ENCODE results near the gene VWA5B1.
"Not testable (repeated sequence)": the region's sequence is repeated elsewhere in the genome, so short reads cannot be mapped to it uniquely, and the experiment has no call there.

Gene VWA5B1

DNA sequence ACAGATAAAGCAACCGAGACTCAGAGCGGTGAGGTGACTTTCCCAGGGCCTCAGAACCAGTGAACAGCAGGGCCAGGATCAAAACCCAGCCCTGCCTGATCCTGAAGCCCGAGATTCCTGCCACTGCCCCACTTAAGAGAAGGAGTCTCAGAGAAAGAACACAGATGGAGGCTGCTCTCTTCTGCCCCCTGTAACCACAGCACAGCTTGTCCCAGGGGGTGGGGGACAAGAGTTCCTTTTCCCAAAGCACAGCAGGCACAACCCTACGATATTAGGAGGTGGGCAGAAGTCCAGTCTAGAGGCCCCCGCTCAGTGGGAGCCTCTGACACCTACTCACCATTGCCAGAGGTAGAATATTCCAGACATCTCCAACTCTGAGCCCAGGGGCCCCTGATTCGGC is 24.0 kb upstream of the VWA5B1 start:
- Histone ChIP-seq H3K36me3 (ENCODE audit: insufficient read depth) (no peaks in the 10 kb centered on the region), H4K20me1 (ENCODE audit: insufficient read depth) (no peaks in the 10 kb centered on the region), H3K27me3 (ENCODE audit: insufficient read depth, low read depth) (peaks cover 14% of the 10 kb centered on the region; the same call in 1 of the 2 replicates), H2AFZ (ENCODE audit: low read depth) (no peak overlapping the region), H3K4me3 (IDR thresholded peaks at IDR 0.05; ENCODE audit: insufficient read depth, low read depth, low read length) (no peak overlapping the region), H3K4me2 (no peak overlapping the region), H3K79me2 (ENCODE audit: insufficient read depth, low read depth) (no peaks in the 10 kb centered on the region), H3K9ac (no peak overlapping the region), H3K4me1 (ENCODE audit: low read depth, poor library complexity, severe bottlenecking) (no peaks in the 10 kb centered on the region), H3K27ac (no peak overlapping the region)
- TF ChIP-seq, protein P1, sequence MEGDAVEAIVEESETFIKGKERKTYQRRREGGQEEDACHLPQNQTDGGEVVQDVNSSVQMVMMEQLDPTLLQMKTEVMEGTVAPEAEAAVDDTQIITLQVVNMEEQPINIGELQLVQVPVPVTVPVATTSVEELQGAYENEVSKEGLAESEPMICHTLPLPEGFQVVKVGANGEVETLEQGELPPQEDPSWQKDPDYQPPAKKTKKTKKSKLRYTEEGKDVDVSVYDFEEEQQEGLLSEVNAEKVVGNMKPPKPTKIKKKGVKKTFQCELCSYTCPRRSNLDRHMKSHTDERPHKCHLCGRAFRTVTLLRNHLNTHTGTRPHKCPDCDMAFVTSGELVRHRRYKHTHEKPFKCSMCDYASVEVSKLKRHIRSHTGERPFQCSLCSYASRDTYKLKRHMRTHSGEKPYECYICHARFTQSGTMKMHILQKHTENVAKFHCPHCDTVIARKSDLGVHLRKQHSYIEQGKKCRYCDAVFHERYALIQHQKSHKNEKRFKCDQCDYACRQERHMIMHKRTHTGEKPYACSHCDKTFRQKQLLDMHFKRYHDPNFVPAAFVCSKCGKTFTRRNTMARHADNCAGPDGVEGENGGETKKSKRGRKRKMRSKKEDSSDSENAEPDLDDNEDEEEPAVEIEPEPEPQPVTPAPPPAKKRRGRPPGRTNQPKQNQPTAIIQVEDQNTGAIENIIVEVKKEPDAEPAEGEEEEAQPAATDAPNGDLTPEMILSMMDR (conservative IDR thresholded peaks at IDR 0.05; ENCODE audit: low read depth, low read length): no peak

DNA sequence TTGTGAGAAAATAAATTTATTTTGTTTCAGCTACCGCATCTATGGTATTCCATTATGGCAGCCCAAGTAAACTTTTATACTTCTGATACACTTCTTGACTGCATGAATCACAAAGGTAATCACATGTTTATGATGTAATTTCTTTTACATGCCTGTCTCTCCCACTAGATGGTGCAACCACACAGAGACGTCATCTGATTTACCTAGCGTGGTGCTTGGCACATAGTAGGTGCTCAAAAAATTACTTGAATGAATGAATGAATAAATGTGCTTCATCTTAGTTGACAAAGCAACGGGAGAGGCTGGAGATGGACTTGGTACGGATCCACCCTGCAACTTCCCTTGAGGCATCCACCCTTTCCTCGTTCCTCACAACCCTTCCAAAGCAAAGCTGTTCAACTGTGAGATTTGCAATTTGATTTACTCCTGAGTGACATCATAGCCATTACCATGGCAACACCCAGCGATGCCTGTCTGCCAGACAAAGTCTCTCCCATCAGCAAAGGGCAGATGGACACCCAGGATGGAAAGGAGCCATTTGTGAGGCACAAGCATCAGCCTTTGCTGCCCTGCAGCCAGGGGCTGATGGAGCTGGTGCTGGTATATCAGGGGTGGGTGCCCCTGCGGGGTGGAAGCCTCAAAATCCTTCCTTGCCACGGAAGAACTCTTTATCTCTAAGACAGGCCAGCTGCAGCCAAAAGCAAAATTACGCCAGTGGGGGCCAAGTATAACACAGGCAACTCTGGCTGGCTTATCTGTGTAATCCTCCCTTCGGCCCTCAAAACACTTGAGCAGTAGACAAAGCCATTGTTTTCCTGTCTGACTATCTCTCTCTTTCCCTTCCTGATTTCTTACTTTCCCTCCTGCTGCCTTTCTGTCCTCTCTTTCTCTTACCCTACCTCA is 18.9 kb upstream of the VWA5B1 start:
- Histone ChIP-seq H3K4me3 (IDR thresholded peaks at IDR 0.05; ENCODE audit: insufficient read depth, low read depth, low read length) (no peak overlapping the region), H2AFZ (ENCODE audit: low read depth) (no peak overlapping the region), H3K27ac (no peak overlapping the region), H4K20me1 (ENCODE audit: insufficient read depth) (no peaks in the 10 kb centered on the region), H3K36me3 (ENCODE audit: insufficient read depth) (no peaks in the 10 kb centered on the region), H3K9ac (no peak overlapping the region), H3K27me3 (ENCODE audit: insufficient read depth, low read depth) (peaks cover 8% of the 10 kb centered on the region; the same call in 1 of the 2 replicates), H3K4me2 (no peak overlapping the region), H3K79me2 (ENCODE audit: insufficient read depth, low read depth) (no peaks in the 10 kb centered on the region), H3K4me1 (ENCODE audit: low read depth, poor library complexity, severe bottlenecking) (no peaks in the 10 kb centered on the region)
- TF ChIP-seq, protein P1 (conservative IDR thresholded peaks at IDR 0.05; ENCODE audit: low read depth, low read length): no peak

DNA sequence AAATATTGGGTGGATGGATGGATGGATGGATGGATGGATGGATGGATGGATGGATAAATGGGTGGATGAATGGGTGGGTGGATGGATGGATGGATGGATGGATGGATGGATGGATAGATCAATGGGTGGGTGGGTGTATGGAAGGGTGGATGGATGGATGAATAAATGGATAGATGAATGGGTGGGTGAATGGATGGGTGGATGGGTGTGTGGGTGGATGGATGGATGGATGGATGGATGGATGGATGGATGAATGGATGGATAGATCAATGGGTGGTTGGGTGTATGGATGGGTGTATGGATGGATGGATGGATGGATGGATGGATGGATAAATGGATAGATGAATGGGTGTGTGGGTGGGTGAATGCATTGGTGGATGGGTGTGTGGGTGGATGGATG is 17.0 kb upstream of the VWA5B1 start:
- not testable (repeated sequence) for H3K9ac ChIP-seq; H3K4me1 ChIP-seq (ENCODE audit: low read depth, poor library complexity, severe bottlenecking); H3K27me3 ChIP-seq (ENCODE audit: insufficient read depth, low read depth); H3K4me2 ChIP-seq; H4K20me1 ChIP-seq (ENCODE audit: insufficient read depth); H3K27ac ChIP-seq; H3K79me2 ChIP-seq (ENCODE audit: insufficient read depth, low read depth); H3K36me3 ChIP-seq (ENCODE audit: insufficient read depth); H2AFZ ChIP-seq (ENCODE audit: low read depth); H3K4me3 ChIP-seq (IDR thresholded peaks at IDR 0.05; ENCODE audit: insufficient read depth, low read depth, low read length)

DNA sequence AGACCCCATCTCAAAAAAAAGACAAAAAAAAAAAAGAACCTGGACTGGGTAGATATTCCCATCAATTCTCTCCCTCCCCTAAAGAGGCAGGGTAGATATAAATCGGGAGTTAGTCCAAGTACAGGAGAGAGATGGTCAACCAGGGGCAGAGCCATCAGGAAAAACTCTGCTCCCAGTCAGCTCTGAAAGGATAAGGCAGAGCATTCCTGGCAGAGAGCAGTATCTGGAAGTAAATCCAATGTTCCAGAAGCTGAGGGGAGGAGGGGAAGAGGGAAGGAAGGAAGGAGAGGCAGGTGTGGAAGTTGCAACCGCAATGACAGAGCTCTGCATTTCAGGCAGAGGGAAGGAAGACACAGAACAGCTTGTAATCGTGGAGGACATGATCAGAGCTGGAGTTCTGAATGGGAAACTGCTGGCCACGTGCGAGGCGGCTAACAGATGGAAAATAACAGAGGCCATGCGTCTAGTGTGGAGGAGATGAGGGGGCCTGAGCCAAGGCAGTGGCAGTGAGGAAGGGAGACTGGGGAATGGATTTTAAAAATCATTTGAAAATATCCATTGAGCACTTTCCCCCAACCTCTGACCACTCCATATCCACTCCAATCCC is 15.3 kb upstream of the VWA5B1 start:
- Histone ChIP-seq H3K27ac (no peak overlapping the region), H3K4me3 (IDR thresholded peaks at IDR 0.05; ENCODE audit: insufficient read depth, low read depth, low read length) (no peak overlapping the region), H3K4me1 (ENCODE audit: low read depth, poor library complexity, severe bottlenecking) (no peaks in the 10 kb centered on the region), H3K27me3 (ENCODE audit: insufficient read depth, low read depth) (peaks cover 18% of the 10 kb centered on the region; the same call in 1 of the 2 replicates), H3K4me2 (no peak overlapping the region), H3K9ac (no peak overlapping the region), H2AFZ (ENCODE audit: low read depth) (no peak overlapping the region), H3K36me3 (ENCODE audit: insufficient read depth) (no peaks in the 10 kb centered on the region), H4K20me1 (ENCODE audit: insufficient read depth) (no peaks in the 10 kb centered on the region), H3K79me2 (ENCODE audit: insufficient read depth, low read depth) (no peaks in the 10 kb centered on the region)
- TF ChIP-seq, protein P1 (conservative IDR thresholded peaks at IDR 0.05; ENCODE audit: low read depth, low read length): no peak

Data from KMS-11 (cell line).